Measurements from ENCODE around the gene KCNAB2.
"Not testable (repeated sequence)": the region's sequence is repeated elsewhere in the genome, so short reads cannot be mapped to it uniquely, and the experiment has no call there.

KCNAB2 gene

DNA sequence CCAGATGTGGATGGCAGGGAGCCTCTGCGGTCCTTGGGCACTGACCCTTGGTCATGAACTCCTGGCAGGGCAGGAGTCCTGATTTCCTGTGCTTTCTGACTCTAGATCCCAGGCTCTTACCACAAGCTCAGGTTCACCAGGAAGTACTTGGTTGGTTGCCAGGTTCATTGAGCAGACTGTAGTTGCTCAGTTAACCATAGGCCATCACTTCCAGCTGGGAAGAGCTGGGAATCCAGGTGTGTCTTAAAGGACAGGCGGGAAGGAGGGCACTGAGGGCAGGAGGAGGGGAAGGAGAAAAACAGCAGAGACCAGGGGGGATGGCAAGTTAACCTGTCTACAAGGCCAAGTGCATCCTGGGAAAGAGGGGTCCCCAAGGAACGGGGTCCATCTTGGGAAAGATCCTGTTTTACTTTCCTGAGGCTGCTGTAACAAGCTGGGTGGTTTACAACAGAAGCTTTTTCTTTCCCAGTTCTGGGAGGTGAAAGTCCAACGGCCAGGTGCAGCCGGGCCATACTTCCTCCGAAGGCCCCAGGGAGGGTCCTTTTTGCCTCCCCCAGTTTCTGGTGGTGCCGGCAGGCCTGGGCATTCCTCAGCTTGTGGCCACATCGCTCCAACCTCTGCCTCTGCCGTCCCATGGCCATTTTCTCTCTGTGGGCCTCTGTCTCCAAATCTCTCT, 11.6 kb downstream of the KCNAB2 start:
- DNase-seq (ENCODE audit: low spot score), result no peak

- DNase-seq (ENCODE audit: low spot score), result no peak
These were observed 14.2 kb downstream of the KCNAB2 start for GRCh38 chr1:6059866-6060265.

GRCh38 chr1:6062670-6063069, 17.0 kb downstream of the KCNAB2 start:
- no peak for DNase-seq (ENCODE audit: low spot score)

GRCh38 chr1:6063532-6064053, 17.9 kb downstream of the KCNAB2 start:
- DNase-seq (ENCODE audit: low spot score), result not testable (repeated sequence)

GRCh38 chr1:6065093-6065858, 19.6 kb downstream of the KCNAB2 start:
- peak; percentile 43 for DNase-seq (ENCODE audit: low spot score)

DNA sequence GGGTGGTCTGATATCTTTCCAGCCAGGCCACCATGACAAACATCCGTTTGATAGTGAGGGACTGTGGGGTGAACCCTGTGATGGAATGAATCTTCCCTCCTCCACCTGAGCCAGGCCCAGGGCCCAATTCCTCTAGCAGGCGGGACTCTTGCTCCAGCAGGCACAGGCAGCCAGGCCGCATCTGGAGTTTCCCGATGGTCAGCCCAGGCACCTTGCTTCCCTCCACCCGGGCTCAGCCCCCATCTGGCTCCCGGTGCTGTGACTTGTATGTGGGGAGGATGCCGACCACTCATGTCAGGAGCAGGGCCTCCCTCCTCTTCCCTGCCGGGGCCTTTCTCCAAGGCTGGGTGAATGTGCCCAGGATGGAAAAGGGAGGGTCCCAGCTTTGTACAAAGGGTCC, 21.0 kb downstream of the KCNAB2 start:
- no peak for DNase-seq (ENCODE audit: low spot score)

DNA sequence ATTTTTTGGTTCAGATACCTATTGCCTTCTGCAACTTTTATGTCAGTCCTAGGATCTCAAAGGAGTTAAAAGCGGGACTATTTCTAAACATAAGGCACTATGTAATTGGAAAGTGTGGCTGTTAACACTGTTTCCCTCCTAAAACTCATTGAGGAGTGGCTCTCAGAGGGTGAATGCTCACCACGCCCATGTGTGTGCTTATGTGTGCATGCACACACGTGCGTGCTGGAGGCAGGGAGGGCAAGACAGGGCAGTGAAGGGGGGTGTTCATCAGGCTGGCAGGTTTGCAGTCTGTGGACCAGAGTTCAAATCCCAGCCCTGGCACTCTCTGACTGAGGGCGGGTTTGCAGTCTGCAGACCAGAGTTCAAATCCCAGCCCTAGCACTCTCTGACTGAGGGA, 22.4 kb downstream of the KCNAB2 start:
- DNase-seq (ENCODE audit: low spot score), result no peak

DNA sequence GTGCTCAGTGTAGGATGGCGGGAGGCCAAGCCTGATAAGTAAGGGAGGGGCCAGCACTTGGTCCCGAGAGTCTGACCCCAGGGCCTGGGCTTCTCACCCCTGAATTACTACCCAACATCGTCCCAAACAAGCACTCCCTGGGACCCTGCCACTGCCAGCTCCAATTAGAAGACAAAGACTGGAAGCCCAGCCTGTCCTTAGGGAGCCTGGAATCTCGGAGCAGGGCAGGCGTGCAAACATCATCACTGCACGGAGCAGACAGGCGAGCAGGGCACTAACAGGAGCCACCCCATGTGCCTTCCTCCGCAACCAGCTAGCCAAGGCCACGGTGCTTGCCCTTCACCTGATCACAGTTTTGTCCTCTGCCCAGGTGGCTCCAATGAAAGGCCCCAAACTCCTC, 23.2 kb downstream of the KCNAB2 start:
- no peak for DNase-seq (ENCODE audit: low spot score)

DNA sequence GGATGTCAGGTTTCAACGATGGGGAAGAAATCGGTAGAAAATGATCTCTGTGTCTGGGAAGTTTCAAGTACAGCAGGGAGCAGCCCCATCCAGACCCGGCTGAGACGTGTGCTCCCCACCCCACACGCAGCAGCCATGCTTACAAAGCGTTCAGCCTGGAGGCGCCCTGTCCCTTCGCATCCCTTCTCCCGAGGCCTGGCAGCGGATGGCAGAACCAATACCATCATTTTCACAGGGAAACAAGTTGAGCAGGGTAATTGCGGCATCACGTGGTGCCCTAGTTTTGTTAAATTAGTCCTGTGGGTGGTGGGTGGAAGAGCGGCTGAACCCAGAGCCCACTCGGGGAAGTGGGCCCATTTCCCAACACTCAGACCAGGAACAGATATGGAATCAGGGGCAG, 23.9 kb downstream of the KCNAB2 start:
- no peak for DNase-seq (ENCODE audit: low spot score)

- no peak for DNase-seq (ENCODE audit: low spot score)
These were observed 24.8 kb downstream of the KCNAB2 start for GRCh38 chr1:6070450-6070974.

- DNase-seq (ENCODE audit: low spot score), result no peak
These were observed 25.5 kb downstream of the KCNAB2 start for GRCh38 chr1:6071219-6071618.

DNA sequence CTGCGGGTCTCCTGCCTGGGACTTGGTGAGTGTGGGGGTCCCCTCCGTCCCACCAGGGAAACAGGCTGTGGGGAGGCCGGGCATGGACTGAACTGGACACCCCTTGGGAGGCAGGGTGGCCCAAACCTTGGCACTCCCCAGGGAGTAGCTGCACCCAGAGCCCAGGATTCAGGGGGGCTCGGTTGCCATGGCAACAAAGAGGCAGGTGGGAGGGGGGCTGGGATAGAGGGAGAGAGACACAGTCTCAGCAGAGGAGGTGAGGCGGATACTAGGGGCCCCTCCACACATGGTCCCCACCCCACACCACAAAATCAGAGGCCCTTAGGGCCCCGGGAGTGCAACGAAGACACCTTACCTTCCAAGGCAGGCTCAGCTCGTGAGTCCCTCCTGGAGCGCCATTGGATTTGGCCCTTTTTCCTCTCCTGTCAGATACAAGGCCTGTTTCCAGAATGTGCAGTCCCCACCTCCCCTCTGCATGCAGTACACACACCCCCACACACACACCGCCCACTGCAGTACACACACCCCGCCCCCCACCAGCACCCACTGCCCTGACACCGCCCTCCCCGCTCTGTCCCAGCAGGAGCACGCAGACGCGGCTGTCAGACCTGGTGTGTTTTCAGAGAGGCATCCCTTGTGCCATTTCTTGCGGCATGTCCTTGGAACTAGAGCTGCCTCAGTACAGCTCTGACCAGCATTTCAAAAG, 27.2 kb downstream of the KCNAB2 start:
- no peak for DNase-seq (ENCODE audit: low spot score)

DNA sequence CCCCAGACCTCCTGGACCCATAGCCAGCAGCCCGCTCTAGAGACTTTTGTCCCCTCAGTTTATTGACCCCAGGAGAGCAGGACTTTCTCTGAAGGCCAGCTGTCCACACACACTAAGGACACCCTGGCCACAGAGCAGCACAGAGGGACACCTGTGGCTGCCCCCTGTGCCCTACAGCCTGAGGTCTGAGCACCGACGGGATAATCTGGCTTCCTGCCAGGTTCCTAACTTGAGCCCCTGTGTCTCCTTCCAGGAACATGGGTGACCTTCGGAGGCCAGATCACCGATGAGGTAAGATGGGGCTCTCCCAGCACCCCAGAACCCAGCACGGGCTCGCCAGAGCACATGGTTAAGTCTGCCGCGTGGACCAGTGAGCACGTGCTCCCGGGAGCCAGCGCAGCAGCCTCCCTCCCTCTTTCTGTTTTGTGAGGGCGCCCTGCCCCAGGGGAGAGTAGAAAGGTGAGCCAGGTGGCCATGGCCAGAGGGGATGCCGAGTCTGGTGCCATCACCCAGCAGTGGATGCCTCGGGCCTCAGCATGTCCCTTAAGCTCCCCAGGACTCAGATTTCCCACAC, 27.9 kb downstream of the KCNAB2 start:
- no peak for DNase-seq (ENCODE audit: low spot score)

- no peak for DNase-seq (ENCODE audit: low spot score)
These were observed 28.7 kb downstream of the KCNAB2 start for GRCh38 chr1:6074192-6074901.

GRCh38 chr1:6075748-6076147, 30.1 kb downstream of the KCNAB2 start:
- DNase-seq (ENCODE audit: low spot score), result no peak

DNA sequence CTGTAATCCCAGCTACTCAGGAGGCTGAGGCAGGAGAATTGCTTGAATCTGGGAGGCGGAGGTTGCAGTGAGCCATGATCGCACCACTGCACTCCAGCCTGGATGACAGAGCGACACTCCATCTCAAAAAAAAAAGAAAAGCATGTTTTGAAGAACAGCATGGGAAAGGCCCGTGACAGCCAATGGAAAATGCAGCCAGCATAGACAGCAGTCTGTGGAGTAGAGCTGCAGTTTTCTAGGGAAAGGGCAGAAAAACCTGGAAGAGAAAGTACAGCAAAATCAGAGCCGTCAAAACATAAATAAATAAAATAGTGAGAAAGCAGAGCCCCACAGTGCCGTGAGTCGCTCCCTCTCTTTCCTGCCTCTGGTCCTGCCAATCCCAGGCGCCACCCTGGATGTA, 31.4 kb downstream of the KCNAB2 start:
- not testable (repeated sequence) for DNase-seq (ENCODE audit: low spot score)

- DNase-seq (ENCODE audit: low spot score), result no peak
These were observed 31.8 kb downstream of the KCNAB2 start for GRCh38 chr1:6077506-6077905.

DNA sequence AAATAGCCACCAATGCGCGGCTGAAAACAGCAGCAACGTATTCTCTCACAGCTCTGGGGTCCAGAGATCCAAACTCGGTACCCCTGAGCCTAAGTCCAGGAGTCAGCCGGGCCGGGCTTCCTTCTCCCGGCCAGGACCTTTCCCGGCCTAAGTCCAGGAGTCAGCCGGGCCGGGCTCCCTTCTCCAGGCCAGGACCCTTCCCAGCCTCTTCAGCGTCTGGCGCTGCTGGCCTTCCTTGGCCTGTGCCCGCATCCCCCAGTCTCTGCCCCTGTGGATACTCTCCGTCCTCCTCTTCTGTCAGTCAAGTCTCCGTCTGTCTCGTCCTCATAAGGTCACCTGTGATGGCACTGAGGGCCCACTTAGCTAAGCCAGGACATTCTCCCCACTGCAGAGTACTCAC, 32.2 kb downstream of the KCNAB2 start:
- DNase-seq (ENCODE audit: low spot score), result no peak

GRCh38 chr1:6080469-6080868, 34.8 kb downstream of the KCNAB2 start:
- DNase-seq (ENCODE audit: low spot score), result no peak

GRCh38 chr1:6081901-6082300, 36.2 kb downstream of the KCNAB2 start:
- no peak for DNase-seq (ENCODE audit: low spot score)

DNA sequence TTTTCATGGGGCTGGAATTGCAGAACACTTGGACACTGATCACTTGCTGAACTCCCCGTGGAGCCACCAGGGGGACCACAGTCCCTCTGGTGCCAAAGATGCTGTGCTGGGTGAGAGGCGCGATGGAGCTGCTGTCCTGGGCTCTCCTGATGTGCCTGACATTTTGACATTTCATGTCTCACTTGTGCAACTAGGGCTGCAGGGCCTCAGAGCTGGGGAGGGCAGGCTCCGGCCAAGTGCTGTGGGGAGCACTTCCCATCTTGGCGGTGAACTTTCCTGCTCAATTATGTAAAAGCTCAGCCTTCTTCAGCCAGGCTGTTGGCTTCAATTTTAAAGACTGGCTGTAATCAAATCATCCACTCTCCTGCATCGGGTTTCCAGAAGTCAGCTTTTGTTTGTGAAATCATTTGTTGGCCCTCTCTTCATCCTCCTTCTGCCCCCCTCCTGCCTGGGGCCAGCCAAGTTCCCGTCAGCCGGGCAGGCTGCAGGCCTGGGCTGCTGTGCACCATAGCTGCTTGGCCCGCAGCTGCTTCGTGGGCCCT, 36.8 kb downstream of the KCNAB2 start:
- peak; percentile 78 for DNase-seq (ENCODE audit: low spot score)

Data from AG08396 (cell line).